Neuronal stem cell (in vitro differentiated cells): ENCODE results near the gene ZMIZ2.

ENCODE experiments used
- DNase-seq: peaks from one replicate; pipeline ENCODE4 v3.0.0-alpha.2; 2013; ENCODE audit warnings: low spot score
- H2AFZ ChIP-seq: one replicate; pipeline ENCODE4 v1.6.1; 2013; ENCODE audit warnings: mild to moderate bottlenecking, low read length, inconsistent platforms
- H2AK5ac ChIP-seq: 2 replicates; pipeline ENCODE4 v1.6.1; 2013; ENCODE audit warnings: low read depth, mild to moderate bottlenecking, inconsistent platforms, low read length, moderate library complexity, mixed read lengths
- H2BK120ac ChIP-seq: 2 replicates; pipeline ENCODE4 v1.6.1; 2013; ENCODE audit warnings: low read depth, mild to moderate bottlenecking, inconsistent platforms, low read length, moderate library complexity, mixed read lengths
- H2BK12ac ChIP-seq: one replicate; pipeline ENCODE4 v1.6.1; 2013; ENCODE audit warnings: low read length, inconsistent platforms
- H2BK15ac ChIP-seq: 2 replicates; pipeline ENCODE4 v1.6.1; 2013; ENCODE audit warnings: mild to moderate bottlenecking, low read length, inconsistent platforms, mixed read lengths
- H2BK5ac ChIP-seq: one replicate; pipeline ENCODE4 v1.6.1; 2013; ENCODE audit warnings: inconsistent platforms, mild to moderate bottlenecking, low read length, moderate library complexity
- H3K14ac ChIP-seq: one replicate; pipeline ENCODE4 v1.6.1; 2013; ENCODE audit warnings: low read length, inconsistent platforms
- H3K18ac ChIP-seq: 2 replicates; pipeline ENCODE4 v1.6.1; 2013; ENCODE audit warnings: low read length, inconsistent platforms
- H3K23ac ChIP-seq: 2 replicates; pipeline ENCODE4 v1.6.1; 2013; ENCODE audit warnings: low read depth, mild to moderate bottlenecking, mixed read lengths, low read length, inconsistent platforms; ENCODE audit not compliant: poor library complexity
- H3K27ac ChIP-seq: replicated peaks from 3 replicates; pipeline ENCODE4 v1.5.1; 2013; ENCODE audit warnings: low read length, inconsistent platforms
- H3K27me3 ChIP-seq, 3 experiments: 2 replicates each; pipeline ENCODE4 v1.6.1; 2013; ENCODE audit warnings: low read length in 3 of 3, mild to moderate bottlenecking in 2 of 3, inconsistent platforms in 1 of 3, low read depth in 1 of 3, mixed read lengths in 1 of 3, moderate library complexity in 1 of 3; ENCODE audit not compliant: control insufficient read depth in 3 of 3, insufficient read depth in 3 of 3
- H3K36me3 ChIP-seq, 2 donors: replicated peaks in 1 of 2; 2 replicates each; pipeline ENCODE4 v1.6.1; 2013; ENCODE audit warnings: low read length in 2 of 2; ENCODE audit not compliant: control insufficient read depth in 2 of 2, insufficient read depth in 2 of 2
- H3K4ac ChIP-seq: 2 replicates; pipeline ENCODE4 v1.6.1; 2013; ENCODE audit warnings: inconsistent platforms, mild to moderate bottlenecking, low read length, moderate library complexity
- H3K4me1 ChIP-seq, 2 donors: 1 replicate in 1 of 2; 2 replicates in 1 of 2; pipeline ENCODE4 v1.6.1; 2013; ENCODE audit warnings: low read length in 2 of 2, low read depth in 1 of 2; ENCODE audit not compliant: control insufficient read depth in 2 of 2, insufficient read depth in 1 of 2
- H3K4me2 ChIP-seq: one replicate; pipeline ENCODE4 v1.6.1; 2013; ENCODE audit warnings: mild to moderate bottlenecking, low read length, inconsistent platforms; ENCODE audit not compliant: insufficient read depth, poor library complexity, severe bottlenecking
- H3K4me3 ChIP-seq, 2 donors: 2 replicates each; pipeline ENCODE4 v1.5.1; 2013; ENCODE audit warnings: low read length in 2 of 2, mild to moderate bottlenecking in 2 of 2, inconsistent platforms in 1 of 2, moderate library complexity in 1 of 2
- H3K79me1 ChIP-seq: one replicate; pipeline ENCODE4 v1.6.1; 2013; ENCODE audit warnings: low read depth, mild to moderate bottlenecking, inconsistent platforms, low read length, moderate library complexity
- H3K9ac ChIP-seq: one replicate; pipeline ENCODE4 v1.6.1; 2013; ENCODE audit warnings: mild to moderate bottlenecking, low read depth, low read length, inconsistent platforms; ENCODE audit not compliant: poor library complexity
- H3K9me3 ChIP-seq, 2 donors: replicated peaks in 1 of 2; 2 replicates each; pipeline versions ENCODE3 to v1.6.1; 2013; ENCODE audit warnings: low read length in 2 of 2, mild to moderate bottlenecking in 2 of 2, inconsistent platforms in 1 of 2, low read depth in 1 of 2, mixed read lengths in 1 of 2, moderate library complexity in 1 of 2; ENCODE audit not compliant: control insufficient read depth in 2 of 2, insufficient read depth in 1 of 2
- H4K8ac ChIP-seq: one replicate; pipeline ENCODE4 v1.6.1; 2013; ENCODE audit warnings: low read depth, mild to moderate bottlenecking, inconsistent platforms, low read length, moderate library complexity
- H4K91ac ChIP-seq: one replicate; pipeline ENCODE4 v1.6.1; 2013; ENCODE audit warnings: low read length, low read depth, mild to moderate bottlenecking, inconsistent platforms; ENCODE audit not compliant: poor library complexity
- WGBS, 2 donors: extraction: QIAGEN DNeasy Blood & Tissue Kit; methylation state at CpG; one replicate each; pipeline ENCODE4 v1.1.7; 2013; ENCODE audit warnings: missing lambda C conversion rate in 2 of 2, mixed read lengths in 1 of 2; ENCODE audit not compliant: insufficient read length in 2 of 2, insufficient replicate concordance in 1 of 2; ENCODE audit errors: extremely low coverage in 2 of 2; 5-methylcytosine and 5-hydroxymethylcytosine counted together

ZMIZ2 gene

GRCh38 chr7:44703921-44704320, 44.7 kb upstream of the ZMIZ2 start:
- peaks cover 31 to 66% of the 10 kb centered on the region in 2 donors for H3K36me3 ChIP-seq
- H2AK5ac ChIP-seq: no peak overlapping the region
- no peak overlapping the region for H2BK15ac ChIP-seq

GRCh38 chr7:44705434-44705833, 43.2 kb upstream of the ZMIZ2 start:
- DNase-seq: no peak

More at GRCh38 chr7:44703921-44704320, 44.7 kb upstream of the ZMIZ2 start:
- no peak overlapping the region for H3K18ac ChIP-seq
- H3K9ac ChIP-seq: no peak overlapping the region
- no peak overlapping the region for H2BK120ac ChIP-seq
- H3K4ac ChIP-seq: no peak overlapping the region
- H3K14ac ChIP-seq: no peak overlapping the region
- no peak for DNase-seq
- no peak overlapping the region for H3K4me3 ChIP-seq
- H3K23ac ChIP-seq: no peak overlapping the region
- no peak overlapping the region for H4K91ac ChIP-seq
- H3K9me3 ChIP-seq: peaks cover 2 to 15% of the 10 kb centered on the region in 2 donors
- no peak overlapping the region for H2BK12ac ChIP-seq
- no peak overlapping the region for H4K8ac ChIP-seq
- no peaks in the 10 kb centered on the region for H3K27me3 ChIP-seq
- no peaks in the 10 kb centered on the region for H3K4me1 ChIP-seq
- no peak overlapping the region for H2BK5ac ChIP-seq
- no peak overlapping the region for H2AFZ ChIP-seq
- no peak overlapping the region for H3K4me2 ChIP-seq
- no peak overlapping the region for H3K27ac ChIP-seq
- WGBS, 2 donors: no CpG with 5 or more reads among the region's 1 CpG
- H3K79me1 ChIP-seq: peaks cover 2% of the 10 kb centered on the region

GRCh38 chr7:44706788-44707557, 41.7 kb upstream of the ZMIZ2 start:
- no peaks in the 10 kb centered on the region for H3K27me3 ChIP-seq
- no peak overlapping the region for H3K4me2 ChIP-seq
- H2BK12ac ChIP-seq: no peak overlapping the region
- no peak overlapping the region for H3K18ac ChIP-seq
- H3K9ac ChIP-seq: no peak overlapping the region
- H3K4me3 ChIP-seq: no peak overlapping the region
- no peak overlapping the region for H2BK5ac ChIP-seq
- no peak overlapping the region for H2BK15ac ChIP-seq
- H2BK120ac ChIP-seq: no peak overlapping the region
- no peak overlapping the region for H4K91ac ChIP-seq
- H3K4ac ChIP-seq: no peak overlapping the region
- H4K8ac ChIP-seq: no peak overlapping the region
- peaks cover 2% of the 10 kb centered on the region for H3K79me1 ChIP-seq
- peaks cover 0 to 5% of the 10 kb centered on the region in 2 donors for H3K9me3 ChIP-seq
- no peak overlapping the region for H3K23ac ChIP-seq
- no peak overlapping the region for H3K14ac ChIP-seq
- H3K4me1 ChIP-seq: no peaks in the 10 kb centered on the region
- H2AK5ac ChIP-seq: no peak overlapping the region
- no peak overlapping the region for H3K27ac ChIP-seq
- WGBS, 2 donors: no CpG with 5 or more reads among the region's 20 CpGs
- peaks cover 19 to 46% of the 10 kb centered on the region in 2 donors for H3K36me3 ChIP-seq
- no peak overlapping the region for H2AFZ ChIP-seq
- no peak for DNase-seq

More at GRCh38 chr7:44705434-44705833, 43.2 kb upstream of the ZMIZ2 start:
- Histone ChIP-seq H3K18ac (no peak overlapping the region), H3K9me3 (peaks cover 0 to 5% of the 10 kb centered on the region in 2 donors), H3K36me3 (peaks cover 27 to 60% of the 10 kb centered on the region in 2 donors), H4K91ac (no peak overlapping the region), H3K4me3 (no peak overlapping the region), H3K14ac (no peak overlapping the region), H2BK120ac (no peak overlapping the region), H2BK15ac (no peak overlapping the region), H4K8ac (no peak overlapping the region), H2BK12ac (no peak overlapping the region), H3K23ac (no peak overlapping the region), H2AFZ (no peak overlapping the region), H3K4me2 (no peak overlapping the region), H3K4ac (no peak overlapping the region), H3K79me1 (peaks cover 2% of the 10 kb centered on the region), H3K4me1 (no peaks in the 10 kb centered on the region), H3K27me3 (no peaks in the 10 kb centered on the region), H3K9ac (no peak overlapping the region), H2AK5ac (no peak overlapping the region), H3K27ac (no peak overlapping the region), H2BK5ac (no peak overlapping the region)
- WGBS, 2 donors: no CpG with 5 or more reads among the region's 3 CpGs

- H2BK120ac ChIP-seq: no peak overlapping the region
- no peak overlapping the region for H2AFZ ChIP-seq
- peak overlapping the region; percentile 16 for H3K9ac ChIP-seq
- peaks cover 19 to 41% of the 10 kb centered on the region in 2 donors for H3K36me3 ChIP-seq
- no peak overlapping the region for H2BK15ac ChIP-seq
- no peaks in the 10 kb centered on the region for H3K4me1 ChIP-seq
- no peak overlapping the region for H3K4me3 ChIP-seq
- H3K27me3 ChIP-seq: no peaks in the 10 kb centered on the region
- no peak overlapping the region for H4K8ac ChIP-seq
- H3K9me3 ChIP-seq: peaks cover 0 to 5% of the 10 kb centered on the region in 2 donors
- no peak overlapping the region for H3K18ac ChIP-seq
- H3K4me2 ChIP-seq: no peak overlapping the region
- H4K91ac ChIP-seq: no peak overlapping the region
- H3K4ac ChIP-seq: no peak overlapping the region
- peak overlapping the region; percentile 57 for H2BK5ac ChIP-seq
- no peak overlapping the region for H2AK5ac ChIP-seq
- H3K79me1 ChIP-seq: peaks cover 2% of the 10 kb centered on the region
- no peak overlapping the region for H3K27ac ChIP-seq
- no peak for DNase-seq
- peak overlapping the region; percentile 27 for H3K14ac ChIP-seq
- no peak overlapping the region for H2BK12ac ChIP-seq
- WGBS, 2 donors: no CpG with 5 or more reads among the region's 21 CpGs
- H3K23ac ChIP-seq: peak overlapping the region; percentile 9
Observed at GRCh38 chr7:44707558-44708230, 41.0 kb upstream of the ZMIZ2 start.
